AG08396 (cell line): Measurements from ENCODE around the gene ERBB2.

Source experiments
- DNase-seq: peaks from one replicate; pipeline ENCODE4 v3.0.0; 2012; ENCODE audit warnings: low spot score, mixed read lengths

ERBB2 gene

DNA sequence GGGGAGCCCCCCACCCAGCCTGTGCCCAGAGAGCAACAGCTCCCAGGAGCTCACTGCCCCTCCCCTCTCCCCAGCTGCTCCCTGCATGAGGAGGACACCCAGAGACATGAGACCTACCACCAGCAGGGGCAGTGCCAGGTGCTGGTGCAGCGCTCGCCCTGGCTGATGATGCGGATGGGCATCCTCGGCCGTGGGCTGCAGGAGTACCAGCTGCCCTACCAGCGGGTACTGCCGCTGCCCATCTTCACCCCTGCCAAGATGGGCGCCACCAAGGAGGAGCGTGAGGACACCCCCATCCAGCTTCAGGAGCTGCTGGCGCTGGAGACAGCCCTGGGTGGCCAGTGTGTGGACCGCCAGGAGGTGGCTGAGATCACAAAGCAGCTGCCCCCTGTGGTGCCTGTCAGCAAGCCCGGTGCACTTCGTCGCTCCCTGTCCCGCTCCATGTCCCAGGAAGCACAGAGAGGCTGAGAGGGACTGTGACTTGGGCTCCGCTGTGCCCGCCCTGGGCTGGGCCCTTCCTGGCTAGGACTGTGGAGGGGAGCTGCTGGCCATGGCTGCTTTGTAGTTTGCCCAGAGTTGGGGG, 34.1 kb upstream of the ERBB2 start:
- no peak for DNase-seq

DNA sequence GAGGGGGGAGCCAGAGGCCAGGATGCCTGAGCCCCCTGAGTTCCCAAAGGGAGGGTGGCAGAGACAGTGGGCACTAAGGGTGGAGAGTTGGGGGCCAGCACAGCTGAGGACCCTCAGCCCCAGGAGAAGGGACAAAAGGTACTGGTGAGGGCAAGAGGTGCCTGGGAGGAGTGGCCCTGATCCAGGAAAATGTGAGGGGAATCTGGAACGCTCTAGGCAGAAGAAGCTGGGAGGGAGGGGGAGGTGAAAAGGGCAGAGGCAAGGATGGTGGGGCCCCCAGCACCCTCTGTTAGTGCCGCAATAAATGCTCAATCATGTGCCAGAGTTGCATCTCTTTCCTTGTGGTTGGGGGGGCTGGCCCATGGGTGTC, 33.6 kb upstream of the ERBB2 start:
- no peak for DNase-seq

DNA sequence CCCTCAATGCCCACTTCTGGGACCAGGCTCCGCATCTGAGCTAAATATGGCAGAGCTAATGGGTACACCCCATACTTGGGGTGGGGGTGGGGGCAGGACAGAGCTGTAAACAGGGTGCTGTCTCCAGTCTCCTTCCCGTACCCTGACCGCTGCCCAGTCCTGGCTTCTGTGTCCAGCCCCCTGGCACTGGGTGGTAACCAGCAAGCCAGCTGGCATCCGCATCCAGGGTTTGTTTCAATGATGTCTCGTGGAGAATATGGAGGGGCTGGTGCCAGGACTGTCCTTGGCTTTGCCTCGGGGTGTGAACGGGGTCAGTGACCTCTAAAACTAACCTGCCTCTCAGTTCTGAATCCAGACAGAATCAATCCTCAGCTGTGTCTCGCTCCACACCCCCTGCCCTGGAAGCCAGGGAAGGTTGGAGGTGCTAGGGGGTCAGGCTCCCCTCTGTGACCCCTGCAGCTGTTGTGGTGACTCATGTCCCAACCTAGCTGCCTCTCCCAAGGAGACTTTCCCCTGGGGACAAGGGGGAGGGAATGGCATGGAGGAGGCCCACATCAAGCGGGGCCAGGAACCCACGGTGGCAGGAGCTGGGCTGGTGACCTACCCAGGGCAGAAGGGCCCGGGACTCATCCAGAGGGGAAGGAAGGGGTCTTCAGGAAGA, 33.1 kb upstream of the ERBB2 start:
- DNase-seq, result no peak

DNA sequence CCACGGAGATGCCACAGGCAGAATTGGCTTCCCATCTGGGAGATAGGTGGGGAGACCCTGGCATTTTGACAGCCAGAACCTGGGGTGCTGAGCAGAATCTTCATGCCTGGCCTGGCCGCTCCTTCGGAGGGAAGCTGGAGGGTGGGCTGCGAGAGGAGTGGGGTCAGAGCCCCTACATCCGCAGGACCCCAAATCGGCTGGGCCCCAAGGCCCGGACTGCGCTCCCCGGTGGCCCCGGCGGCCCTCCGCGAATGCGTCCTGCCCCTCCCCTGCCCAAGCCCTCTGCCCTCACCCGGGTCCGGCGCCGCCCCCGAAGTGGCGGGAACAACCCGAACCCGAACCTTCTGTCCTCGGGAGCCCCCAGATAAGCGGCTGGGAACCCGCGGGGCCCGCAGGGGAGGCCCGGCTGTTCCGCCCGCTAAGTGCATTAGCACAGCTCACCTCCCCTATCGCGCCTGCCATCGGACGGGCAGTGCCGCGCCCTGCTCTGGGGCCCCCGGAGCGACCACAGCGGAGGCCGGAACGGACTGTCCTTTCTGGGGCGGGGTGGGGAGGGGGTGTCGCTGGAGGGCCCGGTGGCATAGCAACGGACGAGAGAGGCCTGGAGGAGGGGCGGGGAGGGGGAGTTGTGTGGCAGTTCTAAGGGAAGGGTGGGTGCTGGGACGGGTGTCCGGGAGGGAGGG, 32.5 kb upstream of the ERBB2 start:
- no peak for DNase-seq

DNA sequence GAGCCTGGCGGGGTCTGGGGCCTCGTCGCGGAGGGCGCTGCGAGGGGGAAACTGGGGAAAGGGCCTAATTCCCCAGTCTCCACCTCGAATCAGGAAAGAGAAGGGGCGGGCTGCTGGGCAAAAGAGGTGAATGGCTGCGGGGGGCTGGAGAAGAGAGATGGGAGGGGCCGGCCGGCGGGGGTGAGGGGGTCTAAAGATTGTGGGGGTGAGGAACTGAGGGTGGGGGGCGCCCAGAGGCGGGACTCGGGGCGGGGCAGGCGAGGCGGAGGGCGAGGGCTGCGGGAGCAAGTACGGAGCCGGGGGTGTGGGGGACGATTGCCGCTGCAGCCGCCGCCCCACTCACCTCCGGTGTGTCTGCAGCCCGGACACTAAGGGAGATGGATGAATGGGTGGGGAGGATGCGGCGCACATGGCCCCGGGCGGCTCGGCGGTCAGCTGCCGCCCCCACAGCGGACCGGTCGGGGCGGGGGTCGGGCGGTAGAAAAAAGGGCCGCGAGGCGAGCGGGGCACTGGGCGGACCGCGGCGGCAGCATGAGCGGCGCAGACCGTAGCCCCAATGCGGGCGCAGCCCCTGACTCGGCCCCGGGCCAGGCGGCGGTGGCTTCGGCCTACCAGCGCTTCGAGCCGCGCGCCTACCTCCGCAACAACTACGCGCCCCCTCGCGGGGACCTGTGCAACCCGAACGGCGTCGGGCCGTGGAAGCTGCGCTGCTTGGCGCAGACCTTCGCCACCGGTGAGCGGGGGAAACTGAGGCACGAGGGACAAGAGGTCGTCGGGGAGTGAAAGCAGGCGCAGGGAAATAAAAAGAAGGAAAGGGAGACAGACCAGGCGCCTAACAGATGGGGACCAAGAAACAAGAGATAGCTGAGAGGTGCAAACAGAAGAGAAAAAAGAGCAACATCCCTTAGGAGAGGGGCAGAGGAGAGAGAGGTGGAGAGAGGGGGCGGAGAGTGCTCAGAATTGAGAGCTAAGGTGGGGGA, 31.6 kb upstream of the ERBB2 start, which contains the start of gene PNMT:
TSS of gene PNMT (plus strand) at position 509 of the 980 bp plus-strand sequence. CDS start at position 532, 23 bp downstream.
- peak; percentile 82 for DNase-seq

DNA sequence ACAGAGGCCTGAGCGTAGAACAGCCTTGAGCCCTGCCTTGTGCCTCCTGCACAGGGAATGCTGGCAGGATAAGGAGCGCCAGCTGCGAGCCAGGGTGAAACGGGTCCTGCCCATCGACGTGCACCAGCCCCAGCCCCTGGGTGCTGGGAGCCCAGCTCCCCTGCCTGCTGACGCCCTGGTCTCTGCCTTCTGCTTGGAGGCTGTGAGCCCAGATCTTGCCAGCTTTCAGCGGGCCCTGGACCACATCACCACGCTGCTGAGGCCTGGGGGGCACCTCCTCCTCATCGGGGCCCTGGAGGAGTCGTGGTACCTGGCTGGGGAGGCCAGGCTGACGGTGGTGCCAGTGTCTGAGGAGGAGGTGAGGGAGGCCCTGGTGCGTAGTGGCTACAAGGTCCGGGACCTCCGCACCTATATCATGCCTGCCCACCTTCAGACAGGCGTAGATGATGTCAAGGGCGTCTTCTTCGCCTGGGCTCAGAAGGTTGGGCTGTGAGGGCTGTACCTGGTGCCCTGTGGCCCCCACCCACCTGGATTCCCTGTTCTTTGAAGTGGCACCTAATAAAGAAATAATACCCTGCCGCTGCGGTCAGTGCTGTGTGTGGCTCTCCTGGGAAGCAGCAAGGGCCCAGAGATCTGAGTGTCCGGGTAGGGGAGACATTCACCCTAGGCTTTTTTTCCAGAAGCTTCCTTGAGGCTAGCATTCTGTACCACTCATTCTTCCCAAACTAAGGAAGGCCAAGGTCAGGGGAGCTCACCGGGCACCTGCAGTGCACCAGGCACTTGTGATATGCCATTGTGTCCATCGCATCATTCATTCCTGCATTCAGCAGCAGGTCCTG, 29.7 kb upstream of the ERBB2 start:
- DNase-seq, result no peak

DNA sequence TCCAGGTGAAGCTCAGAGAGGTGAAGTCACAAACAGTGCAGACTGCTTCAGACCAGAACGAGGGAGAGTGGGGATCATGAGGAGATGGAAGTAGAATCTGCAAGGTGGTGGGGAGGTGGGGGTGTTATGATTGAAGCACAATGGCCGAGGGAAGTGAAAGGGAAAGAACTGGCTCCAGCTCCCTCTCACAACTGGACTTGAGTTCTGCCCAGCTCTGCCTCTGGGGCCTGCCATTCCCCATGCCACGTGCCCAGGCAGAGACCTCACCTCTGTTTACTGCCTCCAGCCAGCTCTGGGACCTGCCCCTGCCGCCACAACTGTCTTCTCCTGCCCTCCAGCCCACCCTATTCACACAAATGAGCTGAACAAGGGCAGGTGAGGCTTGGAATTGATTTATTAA, 29.1 kb upstream of the ERBB2 start:
- no peak for DNase-seq

DNA sequence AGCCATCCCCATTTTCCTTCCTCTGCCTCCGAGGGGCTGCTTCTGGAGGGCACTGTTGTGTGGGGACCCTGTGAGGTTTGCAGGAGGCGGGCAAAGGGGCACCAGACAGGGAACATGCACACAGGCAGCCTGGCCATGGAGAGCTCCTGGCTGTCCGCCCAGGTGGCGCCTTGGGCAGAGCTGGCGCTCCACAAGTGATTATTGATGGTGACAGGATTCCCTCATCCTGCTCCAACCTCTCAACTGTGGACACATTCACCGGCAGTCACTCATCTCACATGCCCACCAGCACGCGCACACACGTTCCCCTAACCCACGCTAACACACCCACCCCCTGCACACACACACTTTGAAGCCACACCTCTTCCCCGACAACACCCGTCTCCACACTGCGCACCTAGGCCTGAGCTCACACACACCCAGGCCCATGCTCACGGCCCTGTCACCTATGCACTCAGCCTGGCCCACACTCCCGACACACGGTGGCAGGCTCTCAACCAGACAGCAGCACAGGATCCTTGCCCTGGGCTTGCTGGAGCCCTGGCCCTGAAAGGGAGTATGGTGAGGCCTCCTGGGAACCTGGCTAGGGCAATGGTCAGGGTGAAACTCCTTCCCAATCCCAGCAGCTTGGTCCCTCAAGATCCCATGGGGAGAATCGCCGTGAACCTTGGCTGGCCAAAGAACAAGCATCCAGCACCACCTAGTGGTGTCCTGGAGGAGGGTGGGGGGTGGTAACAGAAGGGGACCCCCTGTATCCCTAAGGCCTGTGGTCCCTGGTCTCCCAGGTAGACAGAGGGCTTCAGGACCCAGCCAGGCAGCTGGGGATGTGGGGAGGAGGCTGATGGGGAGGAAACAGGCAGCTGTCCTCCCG, 28.0 kb upstream of the ERBB2 start:
- peak; percentile 74 for DNase-seq

DNA sequence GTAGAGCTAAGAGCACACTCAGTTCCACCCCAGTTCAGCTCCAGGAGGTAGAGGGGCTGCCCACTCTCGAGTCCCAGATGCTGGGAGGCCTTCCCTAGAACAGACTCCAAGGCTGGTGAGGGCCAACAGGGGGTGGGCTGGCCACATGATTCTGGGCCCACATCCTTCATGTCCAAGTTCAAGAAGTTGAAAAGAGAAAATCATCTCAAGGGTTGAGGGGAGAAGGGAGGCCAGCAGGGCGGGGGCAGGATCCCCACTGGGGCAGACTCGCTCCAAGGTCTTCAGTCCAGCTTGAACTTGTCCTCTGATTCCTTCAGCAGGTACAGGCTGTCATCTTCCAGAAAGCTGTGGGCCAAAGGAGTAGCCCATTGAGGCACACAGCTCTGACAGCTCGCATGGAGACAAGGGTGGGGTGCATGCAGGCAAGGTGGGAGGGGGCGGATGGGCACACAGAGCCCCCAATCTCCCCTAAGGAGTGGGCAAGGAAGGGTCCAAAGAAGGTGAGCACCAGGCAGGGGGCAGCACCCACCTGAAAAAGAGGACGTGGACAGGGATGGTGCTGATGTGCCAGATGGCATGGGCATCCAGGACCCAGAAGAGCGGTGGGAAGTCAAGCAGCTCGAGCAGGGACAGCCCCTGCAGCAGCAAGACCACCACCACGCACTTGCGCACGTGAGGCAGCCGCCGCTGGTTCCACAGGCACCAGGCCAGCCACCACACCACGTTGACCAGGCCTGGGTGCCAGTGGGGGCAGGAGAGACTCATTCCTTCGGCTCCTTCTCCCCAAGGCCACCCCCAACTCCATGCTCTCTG, 27.1 kb upstream of the ERBB2 start:
- DNase-seq, result no peak

DNA sequence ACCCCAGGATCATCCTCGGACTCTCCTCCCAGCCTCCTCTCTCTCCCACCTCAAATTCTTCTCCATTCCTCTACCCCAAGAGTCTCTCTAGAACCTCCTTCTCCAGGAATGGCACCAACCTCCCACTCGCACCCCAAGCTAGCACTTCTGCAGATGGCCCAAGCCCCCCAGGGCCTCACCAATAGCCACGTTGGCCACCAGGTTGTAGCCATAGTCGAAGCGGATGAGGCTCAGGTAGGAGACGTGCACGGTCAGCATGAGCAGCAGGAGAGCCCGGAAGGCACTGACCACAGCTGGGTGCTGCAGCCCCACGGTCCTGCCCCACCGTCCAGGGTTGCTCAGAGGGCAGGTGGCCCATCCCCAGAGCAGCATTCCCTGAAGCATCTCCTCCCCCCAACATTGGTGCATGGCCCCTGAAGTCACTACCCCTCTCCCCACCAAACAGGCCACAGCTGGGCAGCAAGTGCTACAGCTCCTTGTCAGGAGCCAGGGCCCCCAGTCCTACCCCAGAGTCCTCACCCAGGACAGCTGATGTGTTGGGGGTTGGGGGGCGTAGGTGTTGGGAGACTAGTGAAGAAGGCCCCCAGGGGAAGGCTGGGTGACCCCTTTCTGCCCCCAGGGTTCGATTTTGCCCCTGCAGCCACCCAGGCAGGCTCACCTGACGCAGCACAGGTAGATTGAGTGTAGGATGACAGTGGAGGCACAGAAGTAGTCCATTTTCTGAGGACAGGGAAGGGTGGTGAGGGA, 26.4 kb upstream of the ERBB2 start:
- DNase-seq, result no peak

DNA sequence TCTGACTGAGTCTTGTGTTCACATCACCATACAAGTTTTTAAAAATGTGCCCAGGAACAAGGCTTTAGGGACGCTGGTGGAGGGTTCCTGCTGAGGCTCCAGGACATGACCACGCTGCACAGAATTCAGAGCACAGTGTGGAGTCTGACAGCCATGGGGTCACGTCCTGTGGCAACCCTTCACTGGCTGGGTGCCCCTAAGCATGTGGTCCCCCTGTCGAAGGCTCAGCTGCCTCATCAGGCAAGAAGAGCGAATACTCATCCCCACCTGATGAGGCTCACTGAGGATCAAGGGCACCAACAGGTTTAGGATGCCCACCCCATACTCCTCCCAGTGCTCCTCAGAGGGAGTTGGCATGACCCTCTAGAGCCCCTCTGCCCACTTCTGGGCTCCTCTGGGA, 25.7 kb upstream of the ERBB2 start:
- no peak for DNase-seq

DNA sequence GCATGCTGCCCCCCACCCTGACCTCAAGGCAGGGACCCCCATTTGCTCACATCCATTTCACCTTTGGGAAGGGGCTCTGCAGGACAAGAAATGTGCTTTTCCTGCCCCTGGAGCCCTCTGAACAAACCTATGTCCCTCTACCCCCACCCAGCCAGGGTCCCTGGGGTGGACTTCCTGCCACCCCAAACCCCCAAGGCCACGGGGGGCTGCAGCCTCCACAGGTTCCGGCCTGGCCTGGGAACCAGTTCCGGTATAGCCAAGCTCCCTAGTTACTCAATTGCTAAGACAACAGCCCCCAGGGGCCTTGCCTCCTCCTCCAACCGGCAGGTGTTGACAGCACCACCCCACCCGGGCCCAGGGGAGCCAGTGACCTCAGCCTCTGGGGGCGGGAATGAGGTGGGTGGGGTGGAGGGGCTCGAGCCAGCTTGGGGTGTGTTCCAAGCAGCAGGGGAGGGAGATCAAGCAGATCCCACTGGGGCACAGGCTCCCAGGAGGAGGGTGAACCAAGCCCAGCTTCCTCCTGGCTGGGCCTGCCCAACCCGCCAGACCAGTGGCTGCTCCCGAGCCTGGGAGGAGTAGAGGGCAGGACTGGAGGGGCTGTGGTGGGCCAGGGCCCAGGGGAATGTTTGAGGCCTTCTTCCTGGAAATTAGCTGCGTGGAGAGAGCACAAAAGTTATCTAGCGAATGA, 25.0 kb upstream of the ERBB2 start:
- no peak for DNase-seq

DNA sequence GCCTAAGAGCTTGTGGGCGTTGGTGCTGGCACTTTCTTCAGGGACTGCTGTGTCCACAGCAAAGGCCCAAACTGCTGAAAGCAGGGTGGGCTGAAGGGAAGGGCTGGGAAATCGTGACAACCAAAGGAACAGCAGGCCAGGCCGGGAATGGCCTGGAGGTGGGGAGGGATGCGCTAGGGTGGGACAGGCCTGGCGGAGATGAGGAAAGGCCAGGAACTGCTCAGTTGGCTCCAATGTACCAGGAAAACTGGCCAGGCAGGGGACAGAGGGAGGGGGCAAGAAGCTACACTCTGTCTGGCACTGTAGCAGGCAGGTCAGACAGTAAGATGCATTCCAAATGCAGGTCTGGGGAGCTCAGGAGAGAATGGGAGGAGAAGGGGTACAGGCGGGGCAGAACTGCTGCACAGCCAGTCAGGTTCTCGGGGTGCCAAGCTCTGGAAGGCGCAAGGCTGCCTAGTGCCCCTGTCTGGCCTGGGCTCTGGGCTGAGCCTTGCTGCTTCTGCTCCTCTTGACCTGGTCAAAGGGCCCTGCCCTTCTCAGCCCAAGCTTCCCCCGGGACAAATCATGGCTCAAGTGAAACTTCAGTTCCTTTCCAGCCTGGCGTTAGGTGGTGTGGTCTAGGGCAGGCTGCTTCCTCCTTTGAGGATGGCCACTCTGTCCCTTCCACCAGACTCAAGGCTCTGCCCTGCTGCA, 24.3 kb upstream of the ERBB2 start:
- DNase-seq, result no peak

DNA sequence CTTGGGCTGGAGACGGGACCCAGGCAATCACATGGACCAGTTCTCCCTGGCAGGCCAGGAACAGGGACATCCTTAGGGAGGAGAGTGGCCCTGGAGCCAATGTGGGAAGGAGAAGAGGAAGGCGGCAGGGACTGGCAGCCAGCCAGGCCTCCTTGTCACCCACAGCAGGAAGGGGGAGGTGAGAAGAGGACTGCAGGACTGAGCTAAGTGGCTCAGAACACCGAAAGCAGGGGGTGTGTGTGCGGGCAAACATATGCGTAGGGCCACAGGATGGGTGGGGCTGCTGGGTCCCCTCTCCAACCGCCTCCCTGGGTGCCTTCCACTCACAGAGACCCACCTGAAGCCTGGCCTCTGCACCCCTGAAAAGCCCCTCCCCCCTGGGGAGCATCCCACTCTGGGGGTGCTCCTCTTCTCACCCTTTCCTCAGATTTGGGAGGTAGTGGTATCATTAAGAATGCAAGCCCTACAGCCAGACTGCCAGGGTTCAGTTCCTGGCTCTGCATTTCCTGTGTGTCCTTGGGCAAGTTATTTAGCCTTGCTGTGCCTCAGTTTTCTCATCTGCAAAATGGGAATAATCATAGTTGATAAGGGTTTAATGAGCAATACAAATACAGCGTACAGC, 23.6 kb upstream of the ERBB2 start:
- no peak for DNase-seq

DNA sequence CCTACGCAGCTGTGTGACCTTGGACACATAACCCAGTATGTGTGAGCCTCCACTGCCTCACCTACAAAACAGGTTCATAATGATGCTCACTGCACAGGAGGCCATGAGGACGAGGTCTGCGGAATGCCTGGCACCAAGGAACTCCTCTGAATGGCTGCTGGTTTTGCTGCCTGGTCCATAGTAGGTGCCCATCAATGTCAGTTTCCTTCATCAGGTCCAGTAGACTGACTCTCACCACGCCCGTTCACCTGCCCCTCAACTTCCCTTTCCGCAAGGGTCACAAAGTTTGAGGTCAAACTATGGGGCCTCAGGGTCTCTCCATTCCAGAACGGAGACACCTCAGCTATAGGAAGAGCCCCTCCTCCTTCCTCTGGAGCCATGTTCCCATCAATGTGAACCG, 22.8 kb upstream of the ERBB2 start:
- no peak for DNase-seq

DNA sequence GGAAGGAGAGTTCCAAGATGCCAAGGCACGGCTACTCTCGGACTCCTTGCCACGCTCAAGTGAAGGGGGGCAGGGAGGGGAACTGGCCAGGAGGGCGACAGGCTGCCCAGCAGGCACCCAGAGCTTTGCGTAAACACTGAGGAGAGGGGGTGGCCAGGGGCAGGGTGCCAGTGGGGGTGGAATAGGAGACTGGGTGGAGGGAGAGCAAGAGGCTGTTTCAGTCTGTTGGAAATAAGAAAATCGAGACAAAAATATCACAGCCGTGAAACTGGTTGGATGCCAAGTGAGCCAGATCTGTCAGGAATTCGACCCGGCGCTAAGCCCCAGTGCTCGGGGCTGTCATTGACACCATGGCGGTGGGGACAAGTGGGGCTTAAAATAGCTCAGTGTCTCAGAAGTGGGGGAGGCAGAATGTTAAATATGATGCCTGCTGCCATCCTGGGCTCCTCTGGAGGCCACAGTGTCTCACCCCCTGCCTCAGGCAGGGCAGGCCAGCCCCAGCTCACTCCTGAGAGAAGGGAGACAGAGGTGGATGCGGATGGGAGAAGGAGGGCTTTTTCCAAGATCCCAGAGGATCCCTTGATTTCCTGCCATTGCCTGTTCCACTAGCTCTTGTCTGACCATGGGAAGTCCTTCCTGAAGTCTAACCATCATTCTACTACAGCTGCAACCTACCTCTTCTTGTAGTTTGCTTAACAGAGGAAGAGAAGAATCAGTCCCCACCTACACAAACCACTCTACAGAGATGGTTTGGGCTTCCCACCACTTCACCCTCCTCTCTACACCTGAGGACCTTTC, 22.1 kb upstream of the ERBB2 start:
- no peak for DNase-seq
